CD4-positive, alpha-beta memory T cell (primary cell): ENCODE data around the gene NCOR2. TPM values are rescaled to one million over a fixed set of nuclear protein-coding genes. Genes with fewer than 3 reads are reported as not detected.

Experiments used
- CTCF ChIA-PET: fragments of 350-600 bp; sonication (Branson Sonifier 250); formaldehyde crosslinking; loops from one replicate; lab custom pipeline; 2021; ENCODE audit warnings: inconsistent platforms; ENCODE audit not compliant: partially characterized antibody; lab: Charles Lee
- POLR2A ChIA-PET: fragments of 350-600 bp; sonication (Branson Sonifier 250); formaldehyde crosslinking; loops from one replicate; lab custom pipeline; 2021; ENCODE audit not compliant: partially characterized antibody; lab: Charles Lee
- DNase-seq, 5 donors: peaks; one replicate each; pipeline versions ENCODE4 v3.0.0 to v3.0.0-alpha.2; 2020 to 2022; ENCODE audit warnings: mixed read lengths in 1 of 5
- H3K27ac ChIP-seq: one replicate; pipeline ENCODE4 v1.7.0; 2013; ENCODE audit warnings: low read depth, low read length
- H3K27me3 ChIP-seq: 2 replicates; pipeline ENCODE4 v1.7.0; 2013; ENCODE audit warnings: mild to moderate bottlenecking, low read length, moderate library complexity; ENCODE audit not compliant: insufficient read depth
- H3K36me3 ChIP-seq: 2 replicates; pipeline ENCODE4 v1.7.0; 2013; ENCODE audit warnings: mild to moderate bottlenecking, low read length, moderate library complexity; ENCODE audit not compliant: insufficient read depth
- H3K4me1 ChIP-seq: 2 replicates; pipeline ENCODE4 v1.7.0; 2013; ENCODE audit warnings: mild to moderate bottlenecking, low read length, moderate library complexity; ENCODE audit not compliant: insufficient read depth
- H3K4me3 ChIP-seq, 2 donors: one replicate each; pipeline ENCODE4 v1.7.0; 2013; ENCODE audit warnings: low read length in 2 of 2, mild to moderate bottlenecking in 1 of 2
- H3K9me3 ChIP-seq, 2 donors: one replicate each; pipeline ENCODE4 v1.7.0; 2013; ENCODE audit warnings: low read length in 2 of 2, control low read depth in 1 of 2; ENCODE audit not compliant: control insufficient read depth in 1 of 2
- H3K27ac Mint-ChIP-seq, 7 donors: one replicate each; pipeline ENCODE4 v1.8.0; 2020 to 2021; ENCODE audit warnings: mixed read lengths in 7 of 7, mild to moderate bottlenecking in 6 of 7, inconsistent platforms in 3 of 7, moderate library complexity in 3 of 7
- H3K27me3 Mint-ChIP-seq, 2 donors: one replicate each; pipeline ENCODE4 v1.8.0; 2020 to 2021; ENCODE audit warnings: mixed read lengths in 2 of 2
- H3K36me3 Mint-ChIP-seq, 2 donors: one replicate each; pipeline ENCODE4 v1.8.0; 2020 to 2021; ENCODE audit warnings: mixed read lengths in 2 of 2, inconsistent platforms in 1 of 2, mild to moderate bottlenecking in 1 of 2
- H3K4me1 Mint-ChIP-seq, 4 donors: one replicate each; pipeline ENCODE4 v1.8.0; 2020 to 2021; ENCODE audit warnings: mixed read lengths in 4 of 4, mild to moderate bottlenecking in 1 of 4
- H3K4me3 Mint-ChIP-seq, 8 donors: one replicate each; pipeline ENCODE4 v1.8.0; 2020 to 2021; ENCODE audit warnings: mixed read lengths in 8 of 8, mild to moderate bottlenecking in 7 of 8, moderate library complexity in 6 of 8, inconsistent platforms in 3 of 8
- H3K9me3 Mint-ChIP-seq, 8 donors: one replicate each; pipeline ENCODE4 v1.8.0; 2020 to 2021; ENCODE audit warnings: mixed read lengths in 8 of 8, mild to moderate bottlenecking in 5 of 8, inconsistent platforms in 3 of 8, moderate library complexity in 1 of 8
- intact Hi-C: fragments of 100-400 bp; cut with micrococcal nuclease; formaldehyde crosslinking; loops from one replicate; pipeline ENCODE4 v1.15.1; 2023
- polyA plus RNA-seq, 2 donors: library from polyadenylated mRNA; unstranded; fragments of 300-500 nt; fragmentation: Illumina TruSeq; gene quantifications; one replicate each; pipeline ENCODE4 v1.2.3, GENCODE V29; 2021
- total RNA-seq, 2 experiments: library from RNA; stranded (reverse); gene quantifications; one replicate each; pipeline ENCODE4 v1.2.3, GENCODE V29; 2021

NCOR2 gene
- total and polyA plus RNA-seq, 4 experiments from 2014 or later: 0.37 to 105 (median 54.5) TPM

GRCh38 chr12:124599074-124599999 lies 31.9 kb upstream of the NCOR2 start:
- H3K27ac ChIP-seq: no peak overlapping the region
- no peaks in the 10 kb centered on the region for H3K36me3 ChIP-seq
- Mint-ChIP-seq H3K9me3 (no peaks in the 10 kb centered on the region), H3K36me3 (peaks cover 0 to 3% of the 10 kb centered on the region in 2 donors), H3K27ac (peak overlapping the region in 1 of 7 donors; percentile 15), H3K4me3 (no peak overlapping the region), H3K4me1 (peaks cover 0 to 8% (median 4%) of the 10 kb centered on the region in 4 donors), H3K27me3 (peaks cover 2 to 3% of the 10 kb centered on the region in 2 donors)
- no peaks in the 10 kb centered on the region for H3K27me3 ChIP-seq
- CTCF ChIA-PET: no interaction called here
- intact Hi-C loops: no loop called here
- no peak overlapping the region for H3K4me3 ChIP-seq
- H3K4me1 ChIP-seq: no peaks in the 10 kb centered on the region
- POLR2A ChIA-PET: no interaction called here
- H3K9me3 ChIP-seq: no peaks in the 10 kb centered on the region
- peak in 2 of 5 donors; percentile 9 to 22 for DNase-seq

GRCh38 chr12:124597041-124597440 lies 29.6 kb upstream of the NCOR2 start:
- Histone ChIP-seq H3K27me3 (no peaks in the 10 kb centered on the region), H3K4me3 (no peak overlapping the region), H3K27ac (no peak overlapping the region), H3K9me3 (no peaks in the 10 kb centered on the region), H3K4me1 (no peaks in the 10 kb centered on the region), H3K36me3 (no peaks in the 10 kb centered on the region)
- Mint-ChIP-seq H3K4me3 (no peak overlapping the region), H3K4me1 (peaks cover 0 to 4% (median 3%) of the 10 kb centered on the region in 4 donors), H3K9me3 (no peaks in the 10 kb centered on the region), H3K27ac (no peak overlapping the region), H3K27me3 (peaks cover 2 to 4% of the 10 kb centered on the region in 2 donors), H3K36me3 (peaks cover 0 to 3% of the 10 kb centered on the region in 2 donors)
- ChIA-PET POLR2A (no interaction called here), CTCF (no interaction called here)
- no peak for DNase-seq
- intact Hi-C loops: no loop called here

GRCh38 chr12:124595444-124595843 lies 28.0 kb upstream of the NCOR2 start:
- DNase-seq: no peak

GRCh38 chr12:124594851-124595250 lies 27.4 kb upstream of the NCOR2 start:
- H3K27ac Mint-ChIP-seq: no peak overlapping the region
- CTCF ChIA-PET: no interaction called here
- peaks cover 2 to 5% (median 4%) of the 10 kb centered on the region in 4 donors for H3K4me1 Mint-ChIP-seq
- intact Hi-C loops: no loop called here
- no peaks in the 10 kb centered on the region for H3K36me3 ChIP-seq
- peaks cover 0 to 8% (median 4%) of the 10 kb centered on the region in 8 donors for H3K9me3 Mint-ChIP-seq
- H3K27me3 Mint-ChIP-seq: peaks cover 4 to 6% of the 10 kb centered on the region in 2 donors
- no peak overlapping the region for H3K4me3 ChIP-seq
- no peak for DNase-seq
- no peak overlapping the region for H3K27ac ChIP-seq
- H3K4me1 ChIP-seq: no peaks in the 10 kb centered on the region
- POLR2A ChIA-PET: no interaction called here
- no peaks in the 10 kb centered on the region for H3K27me3 ChIP-seq
- peaks cover 0 to 3% of the 10 kb centered on the region in 2 donors for H3K36me3 Mint-ChIP-seq
- no peak overlapping the region for H3K4me3 Mint-ChIP-seq
- no peaks in the 10 kb centered on the region for H3K9me3 ChIP-seq

More at GRCh38 chr12:124595444-124595843, 28.0 kb upstream of the NCOR2 start:
- Histone ChIP-seq H3K4me1 (no peaks in the 10 kb centered on the region), H3K4me3 (no peak overlapping the region), H3K9me3 (no peaks in the 10 kb centered on the region), H3K27me3 (no peaks in the 10 kb centered on the region), H3K27ac (no peak overlapping the region), H3K36me3 (no peaks in the 10 kb centered on the region)
- Mint-ChIP-seq H3K27me3 (peaks cover 4 to 6% of the 10 kb centered on the region in 2 donors), H3K4me1 (peaks cover 2 to 5% (median 4%) of the 10 kb centered on the region in 4 donors), H3K36me3 (peaks cover 0 to 3% of the 10 kb centered on the region in 2 donors), H3K27ac (no peak overlapping the region), H3K9me3 (peaks cover 0 to 8% (median 4%) of the 10 kb centered on the region in 8 donors), H3K4me3 (no peak overlapping the region)
- intact Hi-C loops: no loop called here
- ChIA-PET POLR2A (no interaction called here), CTCF (no interaction called here)

GRCh38 chr12:124593851-124594401 lies 26.5 kb upstream of the NCOR2 start:
- Mint-ChIP-seq H3K27me3 (peaks cover 2 to 6% of the 10 kb centered on the region in 2 donors), H3K4me1 (peaks cover 5 to 13% (median 7%) of the 10 kb centered on the region in 4 donors), H3K36me3 (no peaks in the 10 kb centered on the region), H3K27ac (peak overlapping the region in 1 of 7 donors; percentile 89), H3K4me3 (peak overlapping the region in 1 of 8 donors; percentile 38), H3K9me3 (peaks cover 0 to 8% (median 4%) of the 10 kb centered on the region in 8 donors)
- Histone ChIP-seq H3K4me3 (no peak overlapping the region), H3K27ac (no peak overlapping the region), H3K9me3 (no peaks in the 10 kb centered on the region), H3K36me3 (no peaks in the 10 kb centered on the region), H3K4me1 (peaks cover 7% of the 10 kb centered on the region), H3K27me3 (no peaks in the 10 kb centered on the region)
- DNase-seq: no peak
- POLR2A ChIA-PET: no interaction called here
- CTCF ChIA-PET: no interaction called here
- intact Hi-C loops: no loop called here

GRCh38 chr12:124593176-124593575 lies 25.8 kb upstream of the NCOR2 start:
- no peaks in the 10 kb centered on the region for H3K27me3 ChIP-seq
- H3K4me3 Mint-ChIP-seq: no peak overlapping the region
- peaks cover 2 to 4% of the 10 kb centered on the region in 2 donors for H3K27me3 Mint-ChIP-seq
- DNase-seq: no peak
- no peak overlapping the region for H3K27ac ChIP-seq
- no peak overlapping the region for H3K27ac Mint-ChIP-seq
- no peak overlapping the region for H3K4me3 ChIP-seq
- no peaks in the 10 kb centered on the region for H3K36me3 ChIP-seq
- no peaks in the 10 kb centered on the region for H3K9me3 ChIP-seq
- peaks cover 7 to 18% (median 11%) of the 10 kb centered on the region in 4 donors for H3K4me1 Mint-ChIP-seq
- CTCF ChIA-PET: no interaction called here
- intact Hi-C loops: no loop called here
- H3K9me3 Mint-ChIP-seq: peaks cover 0 to 8% (median 4%) of the 10 kb centered on the region in 8 donors
- peaks cover 13% of the 10 kb centered on the region for H3K4me1 ChIP-seq
- no peaks in the 10 kb centered on the region for H3K36me3 Mint-ChIP-seq
- POLR2A ChIA-PET: no interaction called here

GRCh38 chr12:124592481-124593160 lies 25.2 kb upstream of the NCOR2 start:
- intact Hi-C loops: no loop called here
- Mint-ChIP-seq H3K27me3 (peaks cover 2 to 4% of the 10 kb centered on the region in 2 donors), H3K4me3 (no peak overlapping the region), H3K27ac (no peak overlapping the region), H3K9me3 (peaks cover 0 to 8% (median 4%) of the 10 kb centered on the region in 8 donors), H3K36me3 (no peaks in the 10 kb centered on the region), H3K4me1 (peaks cover 7 to 18% (median 11%) of the 10 kb centered on the region in 4 donors)
- ChIA-PET CTCF (no interaction called here), POLR2A (no interaction called here)
- Histone ChIP-seq H3K9me3 (no peaks in the 10 kb centered on the region), H3K27ac (no peak overlapping the region), H3K4me1 (peaks cover 13% of the 10 kb centered on the region), H3K36me3 (no peaks in the 10 kb centered on the region), H3K27me3 (no peaks in the 10 kb centered on the region), H3K4me3 (no peak overlapping the region)
- DNase-seq: no peak
